Fibroblast of skin of left biceps (primary cell): ENCODE data around the gene DEPDC1B.
"Not testable (repeated sequence)": the region's sequence is repeated elsewhere in the genome, so short reads cannot be mapped to it uniquely, and the experiment has no call there.

Experiments
- DNase-seq, 2 experiments: peaks; one replicate each; pipeline ENCODE4 v3.0.0-alpha.2; 2013; ENCODE audit warnings: low read depth in 2 of 2

The DEPDC1B gene

GRCh38 chr5:60586307-60586901 is 113.6 kb downstream of the DEPDC1B start:
- DNase-seq = no peak

GRCh38 chr5:60585618-60586017 is 114.3 kb downstream of the DEPDC1B start:
- no peak for DNase-seq

GRCh38 chr5:60584304-60584703 is 115.7 kb downstream of the DEPDC1B start:
- no peak for DNase-seq

- DNase-seq = no peak
Measured at GRCh38 chr5:60583616-60584015, 116.3 kb downstream of the DEPDC1B start.

GRCh38 chr5:60578315-60578714 is 121.7 kb downstream of the DEPDC1B start:
- DNase-seq = no peak

- no peak for DNase-seq
Measured at GRCh38 chr5:60577116-60577515, 122.8 kb downstream of the DEPDC1B start.

- DNase-seq = no peak
Measured at GRCh38 chr5:60576425-60576824, 123.5 kb downstream of the DEPDC1B start.

GRCh38 chr5:60568646-60569045 is 131.3 kb downstream of the DEPDC1B start:
- DNase-seq = no peak

- no peak for DNase-seq
Measured at GRCh38 chr5:60563696-60564324, 136.2 kb downstream of the DEPDC1B start.

- DNase-seq = not testable (repeated sequence)
Measured at GRCh38 chr5:60553291-60553690, 146.7 kb downstream of the DEPDC1B start.

- DNase-seq = no peak
Measured at GRCh38 chr5:60551829-60552228, 148.1 kb downstream of the DEPDC1B start.

- no peak for DNase-seq
Measured at GRCh38 chr5:60551250-60551649, 148.7 kb downstream of the DEPDC1B start.

- no peak for DNase-seq
Measured at GRCh38 chr5:60550311-60550710, 149.7 kb downstream of the DEPDC1B start.

- no peak for DNase-seq
Measured at GRCh38 chr5:60549841-60550240, 150.1 kb downstream of the DEPDC1B start.
